PC-3 (cell line): ENCODE data around the gene ANKRD50.

Experiments used
- EZH2 ChIP-seq: fragments of 300-600 bp; sonication (generic); IDR thresholded peaks from one replicate; pipeline ENCODE4 v1.6.1; 2017; ENCODE audit warnings: antibody characterized with exemption, mild to moderate bottlenecking, low read length; ENCODE audit not compliant: unreplicated experiment
- EZH2phosphoT487 ChIP-seq: fragments of 300-600 bp; sonication (generic); IDR thresholded peaks from 2 replicates; pipeline ENCODE4 v1.6.1; 2018; ENCODE audit warnings: mild to moderate bottlenecking, antibody characterized with exemption, low read length, borderline replicate concordance
- TF ChIP-seq, protein P1 (sequence below): fragments of 300-600 bp; sonication (generic); conservative IDR thresholded peaks from 2 replicates; pipeline ENCODE4 v1.5.1; 2017; ENCODE audit warnings: antibody characterized with exemption, low read depth, mild to moderate bottlenecking, low read length

DNA sequence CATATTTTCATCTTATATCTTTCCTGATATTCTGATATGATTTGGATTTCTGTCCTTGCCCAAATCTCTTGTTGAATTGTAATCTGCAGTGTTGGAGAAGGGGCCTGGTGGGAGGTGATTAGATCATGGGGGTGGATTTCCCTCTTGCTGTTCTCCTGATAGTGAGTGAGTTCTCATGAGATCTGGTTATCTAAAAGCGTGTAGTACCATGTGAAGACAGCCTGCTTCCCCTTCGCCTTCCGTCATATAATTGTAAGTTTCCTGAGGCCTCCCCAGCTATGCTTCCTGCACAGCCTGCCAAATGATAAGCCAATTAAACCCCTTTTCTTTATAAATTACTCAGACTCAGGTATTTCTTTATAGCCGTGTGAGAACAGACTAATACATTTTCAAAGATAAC lies 77.2 kb downstream of the ANKRD50 start:
- TF ChIP-seq, protein P1, sequence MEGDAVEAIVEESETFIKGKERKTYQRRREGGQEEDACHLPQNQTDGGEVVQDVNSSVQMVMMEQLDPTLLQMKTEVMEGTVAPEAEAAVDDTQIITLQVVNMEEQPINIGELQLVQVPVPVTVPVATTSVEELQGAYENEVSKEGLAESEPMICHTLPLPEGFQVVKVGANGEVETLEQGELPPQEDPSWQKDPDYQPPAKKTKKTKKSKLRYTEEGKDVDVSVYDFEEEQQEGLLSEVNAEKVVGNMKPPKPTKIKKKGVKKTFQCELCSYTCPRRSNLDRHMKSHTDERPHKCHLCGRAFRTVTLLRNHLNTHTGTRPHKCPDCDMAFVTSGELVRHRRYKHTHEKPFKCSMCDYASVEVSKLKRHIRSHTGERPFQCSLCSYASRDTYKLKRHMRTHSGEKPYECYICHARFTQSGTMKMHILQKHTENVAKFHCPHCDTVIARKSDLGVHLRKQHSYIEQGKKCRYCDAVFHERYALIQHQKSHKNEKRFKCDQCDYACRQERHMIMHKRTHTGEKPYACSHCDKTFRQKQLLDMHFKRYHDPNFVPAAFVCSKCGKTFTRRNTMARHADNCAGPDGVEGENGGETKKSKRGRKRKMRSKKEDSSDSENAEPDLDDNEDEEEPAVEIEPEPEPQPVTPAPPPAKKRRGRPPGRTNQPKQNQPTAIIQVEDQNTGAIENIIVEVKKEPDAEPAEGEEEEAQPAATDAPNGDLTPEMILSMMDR = no peak
- TF ChIP-seq EZH2 (no peak), EZH2phosphoT487 (no peak)
